ENCODE measurements around the gene SDK1.

Gene SDK1

GRCh38 chr7:3443716-3444115, 142.7 kb downstream of the SDK1 start (continued):
- TF ChIP-seq HOXD13 (CRISPR knock-in tag; IDR thresholded peaks at IDR 0.05; ENCODE audit: borderline replicate concordance) = no peak

- CTCF ChIA-PET = no interaction called here
- H3K4me3 ChIP-seq (ENCODE audit: low read depth, low read length) = no peak overlapping the region
- POLR2A ChIA-PET = no interaction called here
- no peak overlapping the region for H3K27ac ChIP-seq (ENCODE audit: extremely low read depth, low read depth, low read length)
- no peaks in the 10 kb centered on the region for H3K36me3 ChIP-seq (ENCODE audit: control insufficient read depth in 2 of 2, insufficient read depth in 1 of 2, low read length in 2 of 2)
- no peaks in the 10 kb centered on the region for H3K9me3 ChIP-seq (ENCODE audit: control insufficient read depth, insufficient read depth, low read depth, low read length)
- TF ChIP-seq ZBTB21 (tag by site-specific recombination; IDR thresholded peaks at IDR 0.05) (no peak), BCL6B (tag by site-specific recombination; IDR thresholded peaks at IDR 0.05) (no peak), KLF7 (tag by site-specific recombination; IDR thresholded peaks at IDR 0.05; ENCODE audit: borderline replicate concordance) (no peak), ZNF704 (tag by site-specific recombination; IDR thresholded peaks at IDR 0.05) (no peak)
- no peaks in the 10 kb centered on the region; the same call in 1 of the 2 replicates for H3K4me1 ChIP-seq (ENCODE audit: control insufficient read depth, insufficient read depth, low read length)
These were observed 145.7 kb downstream of the SDK1 start for GRCh38 chr7:3446786-3447185.

- TF ChIP-seq ZNF341 (tag by site-specific recombination; IDR thresholded peaks at IDR 0.05; ENCODE audit: low read depth) (no peak), ZBTB49 (tag by site-specific recombination; IDR thresholded peaks at IDR 0.05; ENCODE audit: low read depth) (no peak), ZNF510 (tag by site-specific recombination; IDR thresholded peaks at IDR 0.05; ENCODE audit: insufficient replicate concordance) (no peak)
- no peaks in the 10 kb centered on the region for H3K36me3 ChIP-seq (ENCODE audit: control insufficient read depth in 2 of 2, insufficient read depth in 1 of 2, low read length in 2 of 2)
- ChIA-PET POLR2A (no interaction called here), CTCF (interaction anchor here (0.7 kb wide), 1 partner anchor 31 kb away, joined by 5 read pairs; no protein-coding TSS in a partner anchor)
- H3K27ac ChIP-seq (ENCODE audit: extremely low read depth, low read depth, low read length) = no peak overlapping the region
- H3K4me3 ChIP-seq (ENCODE audit: low read depth, low read length) = no peak overlapping the region
- no peaks in the 10 kb centered on the region; the same call in 1 of the 2 replicates for H3K4me1 ChIP-seq (ENCODE audit: control insufficient read depth, insufficient read depth, low read length)
- no peaks in the 10 kb centered on the region for H3K9me3 ChIP-seq (ENCODE audit: control insufficient read depth, insufficient read depth, low read depth, low read length)
These were observed 150.6 kb downstream of the SDK1 start for GRCh38 chr7:3451701-3452100.

GRCh38 chr7:3453398-3453797, 152.3 kb downstream of the SDK1 start:
- H3K27ac ChIP-seq (ENCODE audit: extremely low read depth, low read depth, low read length) = no peak overlapping the region
- H3K4me3 ChIP-seq (ENCODE audit: low read depth, low read length) = no peak overlapping the region
- H3K9me3 ChIP-seq (ENCODE audit: control insufficient read depth, insufficient read depth, low read depth, low read length) = no peaks in the 10 kb centered on the region
- H3K4me1 ChIP-seq (ENCODE audit: control insufficient read depth, insufficient read depth, low read length) = no peaks in the 10 kb centered on the region
- CTCF ChIA-PET = no interaction called here
- no peaks in the 10 kb centered on the region for H3K36me3 ChIP-seq (ENCODE audit: control insufficient read depth in 2 of 2, insufficient read depth in 1 of 2, low read length in 2 of 2)
- POLR2A ChIA-PET = no interaction called here
- TF ChIP-seq KLF17 (tag by site-specific recombination; IDR thresholded peaks at IDR 0.05) (no peak), ZEB2 (tag by site-specific recombination; IDR thresholded peaks at IDR 0.05) (no peak), ZBTB7A (tag by site-specific recombination; IDR thresholded peaks at IDR 0.05; ENCODE audit: low read depth) (no peak), INSM2 (tag by site-specific recombination; IDR thresholded peaks at IDR 0.05) (no peak), ZNF830 (tag by site-specific recombination; IDR thresholded peaks at IDR 0.05; ENCODE audit: low read depth) (no peak), PRDM1 (tag by site-specific recombination; IDR thresholded peaks at IDR 0.05) (no peak), KLF7 (tag by site-specific recombination; IDR thresholded peaks at IDR 0.05; ENCODE audit: borderline replicate concordance) (no peak), ZFP3 (tag by site-specific recombination; IDR thresholded peaks at IDR 0.05; ENCODE audit: low read depth) (no peak), IKZF3 (tag by site-specific recombination; IDR thresholded peaks at IDR 0.05) (no peak), ZNF692 (tag by site-specific recombination; IDR thresholded peaks at IDR 0.05) (no peak), ZNF558 (tag by site-specific recombination; IDR thresholded peaks at IDR 0.05) (no peak), OVOL3 (tag by site-specific recombination; IDR thresholded peaks at IDR 0.05) (no peak), ZNF175 (tag by site-specific recombination; IDR thresholded peaks at IDR 0.05) (no peak), ZNF658 (tag by site-specific recombination; IDR thresholded peaks at IDR 0.05) (no peak), ZBTB8A (tag by site-specific recombination; IDR thresholded peaks at IDR 0.05) (no peak)

Data from HEK293 (cell line).